NCI-H526 (cell line): ENCODE data around the gene ADH1C.
"Not testable (repeated sequence)": the region's sequence is repeated elsewhere in the genome, so short reads cannot be mapped to it uniquely, and the experiment has no call there.

ENCODE experiments used
- DNase-seq, 2 experiments: peaks; one replicate each; lab custom pipeline; 2025; lab: John Stamatoyannopoulos, UW

Gene ADH1C

DNA sequence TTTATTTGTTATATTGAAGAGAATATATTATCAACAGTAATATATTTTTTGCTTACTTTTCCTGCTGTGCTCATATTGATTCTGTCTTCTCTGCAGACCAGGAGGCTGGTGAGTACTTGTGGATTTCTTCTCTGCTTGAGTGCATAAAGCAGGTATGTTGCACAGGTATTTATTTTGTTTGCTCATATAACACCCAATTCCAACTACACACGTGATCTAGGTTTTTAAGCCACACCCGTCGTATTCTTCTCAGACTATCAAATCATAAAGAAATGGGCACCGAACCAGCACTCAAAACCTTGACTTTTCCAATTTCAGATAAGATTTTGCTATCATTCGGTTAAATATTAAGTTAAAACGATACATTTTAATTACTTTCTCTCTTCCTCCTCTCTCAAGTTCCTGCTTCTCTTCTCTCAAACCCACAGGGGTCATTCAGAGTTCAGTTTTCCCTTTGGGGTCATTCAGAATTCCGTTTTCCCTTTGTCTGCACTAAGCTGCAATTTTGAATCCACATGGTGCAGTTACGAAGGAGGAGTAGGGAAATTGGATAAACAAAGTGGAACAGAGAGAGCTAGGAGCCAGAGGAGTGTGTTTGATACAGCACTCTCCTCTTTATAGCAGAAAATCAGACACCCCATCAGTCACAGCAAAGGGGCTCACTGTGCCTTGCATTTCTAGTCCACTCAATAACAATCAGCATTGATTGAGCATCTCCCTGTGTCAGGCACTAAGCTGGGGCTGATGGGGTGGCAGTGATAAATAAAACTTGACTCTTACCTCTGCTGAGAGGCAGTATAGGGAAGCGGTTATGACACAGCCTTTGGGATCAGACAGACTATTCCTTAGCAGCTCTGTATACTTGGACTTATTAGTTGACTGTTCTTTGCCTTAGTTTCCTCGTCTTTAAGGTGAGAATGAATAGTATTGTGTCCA is at the start of gene ADH1C:
TSS of gene ADH1C (minus strand) at position 145 of the 936 bp plus-strand sequence. CDS start at position 74, 71 bp downstream.
- no peak for DNase-seq

- no peak for DNase-seq
Observed at GRCh38 chr4:99400831-99401230, 48.3 kb upstream of the ADH1C start.

GRCh38 chr4:99399017-99399416 is 46.5 kb upstream of the ADH1C start:
- DNase-seq, result no peak

- no peak for DNase-seq
Observed at GRCh38 chr4:99395595-99396364, 43.2 kb upstream of the ADH1C start.

- no peak for DNase-seq
Observed at GRCh38 chr4:99394896-99395295, 42.4 kb upstream of the ADH1C start.

DNA sequence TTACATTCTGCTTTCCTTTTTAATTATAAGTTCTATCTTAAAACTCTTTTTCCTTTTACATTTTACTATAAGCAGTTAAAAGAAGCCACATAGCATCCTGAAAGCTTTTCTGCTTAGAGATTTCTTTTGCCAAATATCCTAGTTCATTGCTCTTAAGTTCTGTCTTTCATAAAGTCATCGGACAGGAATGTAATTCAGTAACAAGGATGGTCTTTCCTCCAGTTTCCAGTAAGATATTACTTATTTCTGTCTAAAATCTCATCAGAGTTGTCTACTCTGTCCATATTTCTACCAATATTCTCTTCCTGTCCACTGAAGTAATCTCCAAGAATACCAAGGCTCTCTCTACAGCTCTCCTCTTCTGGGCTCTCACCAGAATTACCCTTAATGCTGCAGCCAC is 37.5 kb upstream of the ADH1C start:
- DNase-seq, result no peak

GRCh38 chr4:99389606-99390005 is 37.1 kb upstream of the ADH1C start:
- no peak for DNase-seq

DNA sequence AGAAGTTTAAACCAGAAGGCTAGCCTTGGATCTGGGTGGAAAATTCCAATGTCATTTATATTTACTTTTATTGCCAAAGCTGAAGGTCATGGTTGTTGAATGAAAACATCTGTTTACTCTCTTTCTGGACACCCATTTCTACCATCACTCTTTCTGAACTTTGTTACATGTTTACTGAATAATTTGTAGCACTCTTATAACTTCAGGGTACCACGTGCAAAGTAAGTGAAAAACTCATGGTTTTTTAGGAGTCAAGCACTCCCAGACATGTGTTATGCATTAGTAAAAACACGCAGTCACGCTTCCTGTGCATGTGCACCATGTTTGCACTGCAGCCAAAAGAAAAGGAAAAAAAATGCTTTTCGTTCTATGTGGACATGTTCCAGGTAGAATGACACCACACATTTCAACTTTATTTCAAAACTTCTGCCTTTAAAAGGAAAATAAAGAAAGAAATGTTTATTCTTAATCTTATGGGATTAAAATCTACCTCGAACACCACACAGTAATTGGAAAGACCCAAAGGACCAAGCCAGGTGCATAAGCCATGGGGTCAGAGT is 31.4 kb upstream of the ADH1C start:
- no peak for DNase-seq

DNA sequence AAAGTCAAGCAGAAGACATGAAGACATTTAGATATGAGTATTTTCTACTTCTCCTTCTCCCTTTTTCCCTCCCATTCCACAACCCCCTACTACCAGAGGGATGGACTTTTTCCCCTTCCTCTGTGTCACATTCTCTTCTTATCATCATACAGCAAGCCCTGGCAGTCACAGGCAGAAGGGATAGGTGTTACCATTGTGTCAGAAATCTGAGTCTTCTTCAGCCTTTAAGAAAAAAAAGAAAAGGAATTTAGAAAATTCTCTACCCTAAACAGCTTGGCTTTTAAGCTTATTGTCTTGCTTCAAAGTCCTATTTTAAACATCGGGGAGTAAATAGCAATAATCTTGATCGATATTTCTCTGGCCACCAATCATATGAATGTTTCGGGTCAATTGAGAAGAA is 30.9 kb upstream of the ADH1C start:
- DNase-seq, result no peak

DNA sequence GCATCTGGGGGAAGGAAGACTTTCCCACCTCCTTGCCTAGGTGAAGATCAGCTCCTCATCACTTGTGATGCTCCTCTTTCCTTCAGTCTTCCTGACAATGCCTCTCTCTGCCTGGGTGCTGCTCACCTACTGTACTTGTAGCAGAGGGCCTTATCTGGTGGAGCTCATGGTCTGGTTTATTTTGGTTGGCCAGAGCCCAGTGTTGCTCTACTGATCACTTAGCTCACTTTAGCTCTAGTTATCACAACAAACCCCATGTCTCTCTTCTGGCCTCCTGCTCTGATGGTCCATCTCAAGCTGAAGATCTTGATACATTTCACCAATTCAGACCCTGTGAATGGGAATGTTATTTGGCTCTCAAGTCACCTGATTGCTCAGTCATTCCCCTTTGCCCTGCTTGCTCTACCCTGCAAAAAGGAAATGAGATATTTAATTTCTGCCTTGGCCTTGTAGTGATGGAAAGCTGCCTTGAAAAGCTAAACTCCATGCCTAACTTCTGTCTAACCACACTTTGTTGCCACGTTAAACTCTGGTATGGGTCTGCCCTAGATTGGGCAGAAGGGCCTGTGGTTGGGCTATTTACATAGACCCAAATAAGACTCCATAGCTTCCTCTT is 30.3 kb upstream of the ADH1C start:
- no peak for DNase-seq

DNA sequence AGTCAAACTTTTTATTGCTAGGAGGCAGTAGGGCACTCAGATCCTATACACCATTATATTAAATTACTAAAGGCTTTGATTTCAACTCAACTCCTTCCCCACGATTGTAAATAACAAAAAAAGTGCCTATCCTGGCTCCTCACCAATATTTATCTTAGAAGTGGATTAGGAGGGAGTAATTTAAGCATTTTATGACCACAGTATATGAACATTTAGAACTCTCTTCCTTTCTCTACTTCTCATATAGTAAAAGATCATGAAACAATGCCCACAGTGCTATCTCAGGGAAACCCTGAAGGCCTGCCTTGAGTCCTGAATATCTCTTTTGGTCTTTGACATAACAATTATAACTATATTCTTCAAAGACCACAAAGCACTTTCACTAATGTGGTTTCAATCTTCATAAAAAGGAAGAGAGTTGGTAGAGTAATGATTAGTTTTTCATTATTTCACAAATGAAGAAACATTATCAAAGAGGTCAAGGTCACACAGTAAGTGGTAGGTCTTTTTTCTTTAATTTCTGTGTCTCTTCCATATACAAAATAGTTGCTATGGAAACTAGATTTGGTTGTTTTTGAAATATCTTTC is 29.1 kb upstream of the ADH1C start:
- DNase-seq, result no peak

GRCh38 chr4:99379571-99379970 is 27.0 kb upstream of the ADH1C start:
- no peak for DNase-seq

GRCh38 chr4:99378876-99379275 is 26.3 kb upstream of the ADH1C start:
- DNase-seq, result no peak

- not testable (repeated sequence) for DNase-seq
Observed at GRCh38 chr4:99377341-99377740, 24.8 kb upstream of the ADH1C start.

DNA sequence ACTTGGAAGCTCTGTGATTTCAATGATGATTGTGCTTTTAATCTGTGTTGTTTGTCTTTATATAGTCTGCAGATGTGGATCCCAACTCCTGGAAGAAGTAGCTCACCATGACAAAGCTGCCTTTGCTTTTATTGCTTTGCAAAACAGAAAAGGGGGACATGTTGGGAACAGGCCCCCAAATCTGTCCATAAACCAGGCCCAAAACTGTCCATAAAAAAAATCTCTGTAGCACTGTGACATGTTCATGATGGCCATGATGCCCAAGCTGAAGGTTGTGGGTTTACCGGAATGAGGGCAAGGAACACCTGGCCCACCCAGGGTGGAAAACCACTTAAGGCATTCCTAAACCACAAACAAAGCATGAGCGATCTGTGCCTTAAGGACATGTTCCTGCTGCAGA is 19.9 kb upstream of the ADH1C start:
- DNase-seq, result not testable (repeated sequence)

- not testable (repeated sequence) for DNase-seq
Observed at GRCh38 chr4:99367817-99368216, 15.3 kb upstream of the ADH1C start.

DNA sequence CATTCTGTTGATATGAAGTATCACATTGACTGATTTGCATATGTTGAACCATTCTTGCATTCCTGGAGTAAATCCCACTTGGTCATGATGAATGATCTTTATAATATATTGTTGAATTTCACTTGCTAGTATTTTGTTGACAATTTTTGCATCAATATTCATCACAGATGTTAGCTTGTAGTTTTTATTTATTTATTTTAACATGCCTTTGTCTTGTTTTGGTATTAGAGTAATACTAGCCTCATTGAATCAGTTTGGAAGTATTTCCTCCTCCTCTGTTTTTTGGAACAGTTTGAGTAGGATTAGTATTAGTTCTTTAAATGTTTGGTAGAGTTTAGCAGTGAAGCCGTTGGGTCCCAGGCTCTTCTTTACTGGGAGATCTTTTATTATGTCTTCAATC is 13.9 kb upstream of the ADH1C start:
- DNase-seq, result no peak

DNA sequence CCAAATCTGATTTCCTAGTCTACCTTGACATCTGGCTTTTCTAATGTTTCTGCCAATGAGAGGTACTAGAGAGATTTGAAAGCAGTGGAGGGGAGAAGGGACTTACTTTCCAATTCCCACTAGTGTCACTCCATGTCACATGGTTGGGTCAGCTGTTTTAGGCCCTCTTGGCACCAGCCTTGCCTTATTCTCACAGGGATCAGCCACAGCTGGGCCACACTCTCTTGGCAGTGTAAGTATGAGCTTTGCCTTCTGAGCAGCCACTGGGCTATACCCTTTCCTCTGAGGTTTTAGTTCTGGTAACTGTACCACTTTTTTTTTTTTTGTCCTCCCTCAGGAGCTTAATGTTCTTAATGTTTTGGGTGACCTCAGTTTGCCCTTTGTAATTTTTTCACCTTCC is 10.2 kb upstream of the ADH1C start:
- DNase-seq, result no peak

DNA sequence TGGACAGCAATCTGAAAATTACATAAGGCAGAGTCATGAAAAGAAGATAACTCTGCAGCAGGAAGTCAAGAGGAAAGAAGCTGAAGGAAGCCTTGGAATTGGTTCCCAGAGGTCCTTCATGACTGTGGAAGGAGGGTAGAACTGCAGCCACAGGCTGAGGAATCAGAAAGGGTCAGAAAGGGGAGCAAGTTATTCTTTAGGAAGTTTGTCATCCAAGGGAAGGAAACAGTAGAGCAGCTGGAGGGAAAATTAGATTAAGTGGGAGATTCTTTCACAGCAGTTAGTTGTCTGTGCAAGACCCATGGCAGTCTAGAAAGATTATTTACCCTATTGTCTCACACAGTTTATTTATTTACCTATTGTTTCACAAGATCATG is 9.3 kb upstream of the ADH1C start:
- DNase-seq, result no peak

- DNase-seq, result no peak
Observed at GRCh38 chr4:99361268-99361898, 8.8 kb upstream of the ADH1C start.

- no peak for DNase-seq
Observed at GRCh38 chr4:99359480-99360204, 7.1 kb upstream of the ADH1C start.
